Gastroesophageal sphincter (tissue), 4 donors: ENCODE data around the gene PSMD5. TPM values are rescaled to one million over a fixed set of nuclear protein-coding genes. Genes with fewer than 3 reads are reported as not detected.

Experiments used
- ATAC-seq: fragments of 150-250 bp; one replicate; pipeline ENCODE4 v1.9.1; 2016; ENCODE audit warnings: mild to moderate bottlenecking, moderate library complexity
- H3K27ac ChIP-seq, 4 donors: fragments of 200-600 bp; sonication (generic) in 3 of 4; 1 replicate in 3 of 4; 2 replicates in 1 of 4; pipeline ENCODE4 v1.5.1; 2016 to 2019
- H3K27me3 ChIP-seq: fragments of 200-600 bp; sonication (generic); one replicate; pipeline ENCODE4 v1.5.1; 2019
- H3K36me3 ChIP-seq, 2 donors: fragments of 200-600 bp; sonication (generic); one replicate each; pipeline ENCODE4 v1.5.1; 2019; ENCODE audit warnings: control low read depth in 1 of 2
- H3K4me1 ChIP-seq, 3 donors: fragments of 200-600 bp; sonication (generic); 1 replicate in 2 of 3; 2 replicates in 1 of 3; pipeline ENCODE4 v1.5.1; 2016 to 2019; ENCODE audit warnings: control low read depth in 2 of 3
- H3K4me3 ChIP-seq, 2 donors: fragments of 200-600 bp; sonication (generic); one replicate each; pipeline ENCODE4 v1.5.1; 2019; ENCODE audit warnings: mild to moderate bottlenecking in 1 of 2, moderate library complexity in 1 of 2
- H3K9me3 ChIP-seq, 3 donors: fragments of 200-600 bp; sonication (generic); one replicate each; pipeline ENCODE4 v1.5.1; 2017 to 2019; ENCODE audit warnings: control low read depth in 2 of 3
- CTCF ChIP-seq, 4 experiments: fragments of 200-600 bp in 2 of 4; fragments of 450-650 bp in 2 of 4; sonication (generic) in 1 of 4; IDR thresholded peaks; one replicate each; pipeline ENCODE4 v1.5.1; 2017 to 2019; ENCODE audit warnings: antibody characterized with exemption in 4 of 4, mild to moderate bottlenecking in 2 of 4, moderate library complexity in 2 of 4
- EP300 ChIP-seq: sonication (generic); formaldehyde crosslinking; IDR thresholded peaks from one replicate; pipeline ENCODE4 v1.6.1; 2017; ENCODE audit warnings: antibody characterized with exemption, mild to moderate bottlenecking
- POLR2A ChIP-seq, 2 donors: fragments of 450-650 bp; IDR thresholded peaks; one replicate each; pipeline ENCODE4 v1.6.1; 2017; ENCODE audit warnings: antibody characterized with exemption in 2 of 2, mild to moderate bottlenecking in 2 of 2, moderate library complexity in 1 of 2
- POLR2AphosphoS5 ChIP-seq: sonication (generic); formaldehyde crosslinking; IDR thresholded peaks from one replicate; pipeline ENCODE4 v1.6.1; 2017; ENCODE audit warnings: antibody characterized with exemption
- WGBS, 2 donors: methylation state at CpG; one replicate each; pipeline ENCODE4 v1.1.5; 2018; ENCODE audit warnings: low coverage in 1 of 2; 5-methylcytosine and 5-hydroxymethylcytosine counted together
- total RNA-seq, 4 donors: library from RNA; depleted of rRNA; stranded (reverse); fragments of >200 nt; gene quantifications; one replicate each; pipeline ENCODE4 v1.1.0, GENCODE V29; 2016

PSMD5 gene
- total RNA-seq, 4 donors from 2014 or later = 26.8 to 42.8 (median 33.2) TPM

GRCh38 chr9:120870206-120870605 lies 27.5 kb upstream of the PSMD5 start:
- Histone ChIP-seq H3K4me1 (peaks cover 0 to 24% (median 11%) of the 10 kb centered on the region in 3 donors), H3K9me3 (no peaks in the 10 kb centered on the region), H3K36me3 (peaks cover 0 to 68% of the 10 kb centered on the region in 2 donors), H3K27me3 (no peaks in the 10 kb centered on the region), H3K4me3 (no peak overlapping the region), H3K27ac (peak overlapping the region in 3 of 4 donors; percentile 91 to 94 (median 94))
- no peak for ATAC-seq
- no peak for TF ChIP-seq POLR2AphosphoS5
- no peak for TF ChIP-seq POLR2A (IDR thresholded peaks at IDR 0.05)
- TF ChIP-seq EP300 = no peak
- no peak for TF ChIP-seq CTCF (IDR thresholded peaks at IDR 0.05)
- 80% methylated on average over 1 of the region's 9 CpGs; no CpG with 5 or more reads in 1 of the 2 donors for WGBS, 2 donors

GRCh38 chr9:120869726-120870125 lies 27.0 kb upstream of the PSMD5 start:
- peaks cover 0 to 24% (median 11%) of the 10 kb centered on the region in 3 donors for H3K4me1 ChIP-seq
- H3K27me3 ChIP-seq = no peaks in the 10 kb centered on the region
- no peaks in the 10 kb centered on the region for H3K9me3 ChIP-seq
- ATAC-seq = no peak
- H3K36me3 ChIP-seq = peaks cover 0 to 70% of the 10 kb centered on the region in 2 donors
- no peak overlapping the region for H3K4me3 ChIP-seq
- peak overlapping the region; percentile 63 to 94 (median 92) for H3K27ac ChIP-seq
- no peak for TF ChIP-seq EP300
- TF ChIP-seq CTCF (IDR thresholded peaks at IDR 0.05) = no peak
- no peak for TF ChIP-seq POLR2AphosphoS5
- TF ChIP-seq POLR2A (IDR thresholded peaks at IDR 0.05) = no peak
- 100% methylated on average over 1 of the region's 10 CpGs; no CpG with 5 or more reads in 1 of the 2 donors for WGBS, 2 donors

- Histone ChIP-seq H3K27ac (peak overlapping the region; percentile 63 to 94 (median 92)), H3K9me3 (no peaks in the 10 kb centered on the region), H3K4me3 (peak overlapping the region; percentile 28 to 59), H3K27me3 (no peaks in the 10 kb centered on the region), H3K36me3 (peaks cover 0 to 68% of the 10 kb centered on the region in 2 donors), H3K4me1 (peaks cover 0 to 24% (median 11%) of the 10 kb centered on the region in 3 donors)
- ATAC-seq = no peak
- TF ChIP-seq POLR2A (IDR thresholded peaks at IDR 0.05) (peak in 1 of 2 donors; percentile 4), EP300 (no peak)
- WGBS, 2 donors = 35 to 60% methylated on average over 4 of the region's 10 CpGs
These were observed 26.6 kb upstream of the PSMD5 start for GRCh38 chr9:120869360-120869687.

- 0% methylated on average over 2 of the region's 52 CpGs; no CpG with 5 or more reads in 1 of the 2 donors for WGBS, 2 donors
- Histone ChIP-seq H3K36me3 (peaks cover 0 to 68% of the 10 kb centered on the region in 2 donors), H3K4me3 (peak overlapping the region; percentile 33 to 59), H3K27ac (peak overlapping the region; percentile 86 to 94 (median 92)), H3K9me3 (no peaks in the 10 kb centered on the region), H3K27me3 (no peaks in the 10 kb centered on the region), H3K4me1 (peaks cover 0 to 24% (median 11%) of the 10 kb centered on the region in 3 donors)
- ATAC-seq = peak; percentile 95
- TF ChIP-seq CTCF (IDR thresholded peaks at IDR 0.05) = peak in 3 of 4 experiments; percentile 41 to 76 (median 56)
- peak; percentile 44 to 58 for TF ChIP-seq POLR2A (IDR thresholded peaks at IDR 0.05)
- TF ChIP-seq POLR2AphosphoS5 = peak; percentile 66
- no peak for TF ChIP-seq EP300
These were observed 26.1 kb upstream of the PSMD5 start for GRCh38 chr9:120868676-120869359.

- peak; percentile 59 for ATAC-seq
- Histone ChIP-seq H3K4me1 (peaks cover 0 to 24% (median 11%) of the 10 kb centered on the region in 3 donors), H3K4me3 (peak overlapping the region; percentile 33 to 59), H3K27me3 (no peaks in the 10 kb centered on the region), H3K9me3 (no peaks in the 10 kb centered on the region), H3K27ac (peak overlapping the region; percentile 86 to 94 (median 92)), H3K36me3 (peaks cover 0 to 68% of the 10 kb centered on the region in 2 donors)
- TF ChIP-seq POLR2A (IDR thresholded peaks at IDR 0.05) (peak; percentile 9 to 29), CTCF (IDR thresholded peaks at IDR 0.05) (peak in 3 of 4 experiments; percentile 21 to 25 (median 23)), POLR2AphosphoS5 (peak; percentile 70), EP300 (no peak)
- WGBS, 2 donors = 8 to 42% methylated on average over 6 to 9 of the region's 11 CpGs
These were observed 25.6 kb upstream of the PSMD5 start for GRCh38 chr9:120868339-120868675.
